ENCODE data around the gene ZDHHC5. TPM values are rescaled to one million over a fixed set of nuclear protein-coding genes. Genes with fewer than 3 reads are reported as not detected.

ZDHHC5 gene
- total and polyA plus RNA-seq, 2 donors from 2014 or later, result 28.3 to 90.2 TPM

DNA sequence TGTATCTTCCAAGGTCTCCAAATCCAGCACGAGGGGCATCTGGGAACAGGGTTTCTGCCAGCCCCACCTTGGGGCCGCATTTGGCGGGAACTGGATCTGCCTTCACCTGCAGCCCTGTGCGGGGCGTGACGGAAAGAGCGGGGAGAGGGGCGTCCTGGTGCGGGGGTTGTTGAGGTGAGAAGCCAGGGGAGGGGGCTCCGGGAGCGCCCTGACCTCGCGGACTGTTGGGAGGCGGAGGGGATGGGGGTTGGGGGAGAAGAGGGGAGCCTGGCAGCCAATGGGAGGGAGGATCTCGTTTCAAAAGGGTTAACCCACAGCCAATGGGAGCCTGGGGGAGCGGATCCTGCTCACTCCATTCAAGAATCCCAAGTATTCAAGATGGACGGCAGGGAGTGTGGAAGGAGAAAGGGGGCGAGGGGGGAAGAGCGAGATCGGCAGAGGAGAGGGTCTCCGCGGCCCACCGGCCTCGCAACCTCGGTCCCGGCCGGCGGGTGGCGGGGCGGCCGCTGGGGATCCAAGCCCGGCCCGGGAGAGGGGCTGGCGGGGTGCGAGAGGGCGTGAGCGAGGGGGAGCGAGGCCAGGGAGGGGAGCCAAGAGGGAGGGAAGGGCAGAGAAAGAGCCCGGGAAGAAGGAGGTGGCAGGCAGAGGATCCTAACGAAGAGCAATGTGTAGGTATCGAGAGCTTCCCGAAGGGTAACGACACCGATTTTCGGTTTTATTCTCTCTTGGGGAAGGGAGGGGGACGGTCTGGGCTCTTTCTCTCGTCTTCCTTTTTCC lies 29.7 kb upstream of the ZDHHC5 start:
- no peak for TF ChIP-seq CTCF (IDR thresholded peaks at IDR 0.05; ENCODE audit: borderline replicate concordance, extremely low read depth, insufficient read depth)
- peak; percentile 91 to 98 (median 95) for DNase-seq
- Histone ChIP-seq H3K4me3 (ENCODE audit: low read length in 3 of 3) (peak overlapping the region; percentile 79 to 99 (median 93)), H3K27me3 (ENCODE audit: control insufficient read depth, insufficient read depth, low read length) (no peaks in the 10 kb centered on the region), H3K4me1 (ENCODE audit: control insufficient read depth in 2 of 3, insufficient read depth in 2 of 3, low read depth in 1 of 3, low read length in 3 of 3) (peaks cover 0 to 12% (median 0%) of the 10 kb centered on the region in 3 donors), H3K27ac (ENCODE audit: low read depth in 2 of 2, low read length in 2 of 2) (peak overlapping the region; percentile 86 to 88), H3K9ac (ENCODE audit: low read length in 3 of 3) (peak overlapping the region; percentile 49 to 98 (median 82)), H3K9me3 (ENCODE audit: control insufficient read depth in 2 of 3, insufficient read depth in 1 of 3, low read length in 3 of 3) (no peaks in the 10 kb centered on the region), H3K36me3 (ENCODE audit: control insufficient read depth in 2 of 3, insufficient read depth in 3 of 3, low read length in 3 of 3) (no peaks in the 10 kb centered on the region)
- no peak for FAIRE-seq
- intact Hi-C loops (cut with DNase I), result no loop called here

DNA sequence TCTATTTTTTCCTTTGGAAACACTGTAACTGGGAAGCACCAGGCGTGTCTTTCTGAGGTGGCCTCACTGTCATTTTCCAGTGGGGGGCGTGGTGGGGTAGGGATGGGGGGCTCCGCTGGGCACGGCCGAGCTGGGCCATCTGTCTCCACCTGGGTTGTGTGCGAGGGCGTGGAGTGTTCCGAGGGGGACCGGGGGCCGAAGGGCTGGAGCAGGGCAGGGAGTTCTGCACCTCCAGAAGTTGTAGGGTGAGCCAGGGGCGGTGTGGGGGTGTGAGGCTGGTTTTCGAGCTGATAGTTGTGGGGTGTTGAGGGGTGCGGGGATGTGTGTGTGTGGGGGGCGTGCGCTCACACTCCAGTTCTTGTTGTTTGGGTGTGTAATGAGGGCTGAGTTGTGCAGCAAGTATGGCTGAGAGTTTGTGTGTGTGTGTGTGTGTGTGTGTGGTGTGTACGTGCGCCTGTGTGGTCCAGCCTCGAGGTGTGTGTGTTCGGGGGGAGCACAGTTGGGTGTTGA lies 29.0 kb upstream of the ZDHHC5 start:
- intact Hi-C loops (cut with DNase I), result no loop called here
- Histone ChIP-seq H3K4me1 (ENCODE audit: control insufficient read depth in 2 of 3, insufficient read depth in 2 of 3, low read depth in 1 of 3, low read length in 3 of 3) (peaks cover 0 to 12% (median 0%) of the 10 kb centered on the region in 3 donors), H3K36me3 (ENCODE audit: control insufficient read depth in 2 of 3, insufficient read depth in 3 of 3, low read length in 3 of 3) (no peaks in the 10 kb centered on the region), H3K4me3 (ENCODE audit: low read length in 3 of 3) (peak overlapping the region; percentile 79 to 99 (median 93)), H3K9ac (ENCODE audit: low read length in 3 of 3) (peak overlapping the region; percentile 49 to 98 (median 82)), H3K27ac (ENCODE audit: low read depth in 2 of 2, low read length in 2 of 2) (peak overlapping the region; percentile 86 to 88), H3K9me3 (ENCODE audit: control insufficient read depth in 2 of 3, insufficient read depth in 1 of 3, low read length in 3 of 3) (no peaks in the 10 kb centered on the region), H3K27me3 (ENCODE audit: control insufficient read depth, insufficient read depth, low read length) (no peaks in the 10 kb centered on the region)
- FAIRE-seq, result no peak
- peak in 1 of 5 donors; percentile 62 for DNase-seq
- TF ChIP-seq CTCF (IDR thresholded peaks at IDR 0.05; ENCODE audit: borderline replicate concordance, extremely low read depth, insufficient read depth), result no peak

DNA sequence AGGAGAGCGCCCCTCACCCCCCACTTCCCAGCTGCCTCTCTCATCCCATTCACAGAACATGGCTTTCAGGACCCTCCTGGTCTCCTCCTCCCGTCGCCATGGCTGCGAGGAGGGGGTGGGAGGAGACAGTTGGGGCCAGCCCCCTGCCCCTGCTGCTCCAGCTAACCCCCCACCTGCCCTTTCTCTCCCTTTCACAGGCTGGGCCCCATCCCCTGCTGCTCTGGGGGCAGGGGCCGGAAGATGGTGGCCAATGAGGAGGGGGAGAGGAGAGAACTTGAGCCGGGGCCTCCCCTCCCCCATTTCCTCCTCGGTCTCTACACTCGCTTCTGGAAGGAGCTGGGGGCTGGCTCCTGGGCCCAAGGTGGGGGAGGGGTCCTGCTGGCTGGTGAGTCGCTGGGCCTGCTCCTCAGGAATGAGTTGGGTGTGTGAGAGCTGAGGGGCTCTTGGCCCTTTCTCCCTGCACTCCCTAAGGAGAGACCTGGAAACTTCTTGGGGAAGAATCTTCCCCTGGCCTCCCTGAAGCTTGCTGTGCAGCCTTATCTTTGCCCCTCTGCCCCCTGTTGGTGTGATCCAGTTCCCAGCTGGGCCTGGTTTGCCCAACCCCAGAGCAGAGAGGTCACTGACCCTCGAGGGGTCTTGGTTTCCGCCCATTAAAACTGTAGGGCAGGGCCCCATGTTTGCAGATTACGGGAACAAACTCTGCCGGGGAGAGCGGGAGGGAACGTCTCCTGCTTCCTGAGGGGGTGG lies 28.4 kb upstream of the ZDHHC5 start:
- FAIRE-seq, result no peak
- peak in 4 of 5 donors; percentile 98 to 99 (median 99) for DNase-seq
- Histone ChIP-seq H3K27ac (ENCODE audit: low read depth in 2 of 2, low read length in 2 of 2) (peak overlapping the region in 1 of 2 donors; percentile 48), H3K4me3 (ENCODE audit: low read length in 3 of 3) (peak overlapping the region; percentile 79 to 99 (median 93)), H3K36me3 (ENCODE audit: control insufficient read depth in 2 of 3, insufficient read depth in 3 of 3, low read length in 3 of 3) (no peaks in the 10 kb centered on the region), H3K9me3 (ENCODE audit: control insufficient read depth in 2 of 3, insufficient read depth in 1 of 3, low read length in 3 of 3) (no peaks in the 10 kb centered on the region), H3K4me1 (ENCODE audit: control insufficient read depth in 2 of 3, insufficient read depth in 2 of 3, low read depth in 1 of 3, low read length in 3 of 3) (peaks cover 0 to 12% (median 0%) of the 10 kb centered on the region in 3 donors), H3K9ac (ENCODE audit: low read length in 3 of 3) (peak overlapping the region in 2 of 3 donors; percentile 82 to 98), H3K27me3 (ENCODE audit: control insufficient read depth, insufficient read depth, low read length) (no peaks in the 10 kb centered on the region)
- intact Hi-C loops (cut with DNase I), result loop anchor here (5.0 kb wide), 1 partner anchor 182 kb away; no protein-coding TSS in a partner anchor
- no peak for TF ChIP-seq CTCF (IDR thresholded peaks at IDR 0.05; ENCODE audit: borderline replicate concordance, extremely low read depth, insufficient read depth)

Data from kidney (tissue), 14 donors.